GM12873 (cell line): ENCODE data around the gene KIF2B.

Experiments
- CTCF ChIP-seq: IDR thresholded peaks from 2 replicates; pipeline ENCODE4 v1.5.1; 2012; ENCODE audit warnings: low read depth, mild to moderate bottlenecking, moderate library complexity, low read length, control low read depth; ENCODE audit not compliant: insufficient read depth; ENCODE audit errors: missing control alignments

The KIF2B gene

GRCh38 chr17:53822764-53823163, at the start of gene KIF2B:
TSS of gene KIF2B (plus strand) at chr17:53822927. CDS start at chr17:53823034, 107 bp downstream.
- TF ChIP-seq CTCF = no peak

- TF ChIP-seq CTCF = no peak
Measured at GRCh38 chr17:53780320-53780719, 42.4 kb upstream of the KIF2B start.

GRCh38 chr17:53791551-53791950, 31.2 kb upstream of the KIF2B start:
- TF ChIP-seq CTCF = no peak

GRCh38 chr17:53792451-53792850, 30.3 kb upstream of the KIF2B start:
- no peak for TF ChIP-seq CTCF

- TF ChIP-seq CTCF = no peak
Measured at GRCh38 chr17:53792997-53793396, 29.7 kb upstream of the KIF2B start.

GRCh38 chr17:53794875-53795274, 27.9 kb upstream of the KIF2B start:
- TF ChIP-seq CTCF = no peak

- no peak for TF ChIP-seq CTCF
Measured at GRCh38 chr17:53796642-53797041, 26.1 kb upstream of the KIF2B start.
